Fibroblast of villous mesenchyme (primary cell): ENCODE measurements around the gene SGTA. TPM values are rescaled to one million over a fixed set of nuclear protein-coding genes. Genes with fewer than 3 reads are reported as not detected.

ENCODE experiments used
- DNase-seq: peaks from one replicate; pipeline ENCODE4 v3.0.0-alpha.2; 2010; ENCODE audit warnings: low read depth
- H3K4me3 ChIP-seq: 2 replicates; pipeline ENCODE4 v1.5.1; 2011; ENCODE audit warnings: low read depth, mild to moderate bottlenecking, low read length
- total RNA-seq: library from RNA; depleted of rRNA; stranded (reverse); fragments of >200 nt; gene quantifications from 2 replicates; pipeline ENCODE4 v1.2.3, GENCODE V29; 2012
- TF ChIP-seq, protein P1 (sequence below): IDR thresholded peaks from 2 replicates; pipeline ENCODE4 v1.5.1; 2012; ENCODE audit warnings: low read depth, mild to moderate bottlenecking, low read length; ENCODE audit not compliant: insufficient read depth

The SGTA gene
- total RNA-seq, 1 donor, result 44.5 TPM

DNA sequence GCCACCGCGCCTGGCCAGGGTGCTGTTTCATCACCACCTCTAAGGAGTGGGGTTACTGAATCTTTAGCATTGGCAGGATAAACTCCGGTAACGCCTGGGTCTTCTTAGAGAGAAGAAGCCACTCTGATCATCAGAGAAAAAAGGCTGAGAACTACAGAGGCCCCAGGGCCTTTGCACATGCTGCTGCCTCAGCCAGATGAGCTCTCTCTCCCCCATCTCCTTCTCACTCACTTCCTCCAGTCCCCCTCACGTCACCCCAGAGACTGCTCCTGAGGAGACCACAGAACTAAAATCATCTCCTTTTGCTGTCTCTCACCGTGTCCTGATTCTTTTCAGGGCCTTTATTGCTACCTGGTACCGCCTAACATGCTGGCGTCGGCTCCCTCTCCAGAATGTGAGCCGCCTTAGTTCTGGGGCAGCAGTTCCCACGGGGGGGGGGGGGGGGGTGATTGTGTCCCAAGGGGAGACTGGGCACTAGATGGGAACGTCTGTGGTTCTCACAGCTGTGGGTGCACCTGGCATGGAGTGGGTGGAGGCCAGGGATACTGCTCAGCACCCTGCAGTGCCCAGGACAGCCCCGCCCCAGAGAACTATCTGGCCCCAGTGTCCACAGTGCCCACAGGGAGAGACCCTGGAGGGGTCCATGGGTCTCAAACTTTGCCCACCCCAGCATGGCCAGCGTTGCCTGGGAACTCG is 56.8 kb downstream of the SGTA start:
- no peak for DNase-seq
- TF ChIP-seq, protein P1, sequence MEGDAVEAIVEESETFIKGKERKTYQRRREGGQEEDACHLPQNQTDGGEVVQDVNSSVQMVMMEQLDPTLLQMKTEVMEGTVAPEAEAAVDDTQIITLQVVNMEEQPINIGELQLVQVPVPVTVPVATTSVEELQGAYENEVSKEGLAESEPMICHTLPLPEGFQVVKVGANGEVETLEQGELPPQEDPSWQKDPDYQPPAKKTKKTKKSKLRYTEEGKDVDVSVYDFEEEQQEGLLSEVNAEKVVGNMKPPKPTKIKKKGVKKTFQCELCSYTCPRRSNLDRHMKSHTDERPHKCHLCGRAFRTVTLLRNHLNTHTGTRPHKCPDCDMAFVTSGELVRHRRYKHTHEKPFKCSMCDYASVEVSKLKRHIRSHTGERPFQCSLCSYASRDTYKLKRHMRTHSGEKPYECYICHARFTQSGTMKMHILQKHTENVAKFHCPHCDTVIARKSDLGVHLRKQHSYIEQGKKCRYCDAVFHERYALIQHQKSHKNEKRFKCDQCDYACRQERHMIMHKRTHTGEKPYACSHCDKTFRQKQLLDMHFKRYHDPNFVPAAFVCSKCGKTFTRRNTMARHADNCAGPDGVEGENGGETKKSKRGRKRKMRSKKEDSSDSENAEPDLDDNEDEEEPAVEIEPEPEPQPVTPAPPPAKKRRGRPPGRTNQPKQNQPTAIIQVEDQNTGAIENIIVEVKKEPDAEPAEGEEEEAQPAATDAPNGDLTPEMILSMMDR, result no peak
- no peak overlapping the region for H3K4me3 ChIP-seq

DNA sequence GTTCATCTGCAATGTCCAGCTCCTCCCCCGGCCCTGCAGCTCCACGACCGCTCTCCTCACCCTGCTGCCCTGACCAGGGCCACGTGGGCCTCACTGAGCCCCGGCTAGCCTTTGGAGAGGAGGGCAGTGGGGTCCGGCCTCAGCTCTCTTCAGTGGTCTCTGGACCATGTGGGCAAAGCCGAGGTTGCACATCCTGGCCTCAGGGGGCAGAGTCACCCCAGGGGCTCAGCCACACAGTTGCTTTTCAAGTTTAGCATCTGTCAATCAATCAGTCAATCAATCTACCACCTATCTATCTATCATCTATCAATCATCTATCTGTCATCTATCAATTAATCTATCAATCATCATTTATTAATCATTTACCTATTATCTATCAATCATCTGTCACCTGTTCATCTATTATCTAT is 58.9 kb downstream of the SGTA start:
- DNase-seq, result no peak
- TF ChIP-seq, protein P1, result no peak
- H3K4me3 ChIP-seq, result no peak overlapping the region

DNA sequence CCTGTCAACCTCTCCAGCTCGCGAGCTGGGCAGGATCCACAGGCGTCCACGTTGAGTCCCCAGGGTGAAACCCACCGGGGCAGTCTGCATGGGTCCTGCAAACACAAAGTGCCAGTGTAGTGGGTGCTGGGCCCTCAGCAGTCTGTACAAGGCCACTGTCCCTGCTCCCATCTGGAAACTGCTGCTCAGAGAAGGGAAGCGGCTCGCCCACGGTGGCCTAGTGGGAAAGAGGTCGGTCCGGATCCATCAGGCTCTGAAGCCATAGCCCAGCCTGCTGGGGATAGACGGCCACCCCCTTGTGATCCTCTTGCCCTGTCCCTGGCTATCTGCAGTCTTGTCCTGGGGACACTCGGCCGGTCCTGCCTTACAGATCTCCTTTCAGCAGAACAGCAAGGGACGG is 59.3 kb downstream of the SGTA start:
- H3K4me3 ChIP-seq, result no peak overlapping the region
- TF ChIP-seq, protein P1, result no peak
- DNase-seq, result no peak

DNA sequence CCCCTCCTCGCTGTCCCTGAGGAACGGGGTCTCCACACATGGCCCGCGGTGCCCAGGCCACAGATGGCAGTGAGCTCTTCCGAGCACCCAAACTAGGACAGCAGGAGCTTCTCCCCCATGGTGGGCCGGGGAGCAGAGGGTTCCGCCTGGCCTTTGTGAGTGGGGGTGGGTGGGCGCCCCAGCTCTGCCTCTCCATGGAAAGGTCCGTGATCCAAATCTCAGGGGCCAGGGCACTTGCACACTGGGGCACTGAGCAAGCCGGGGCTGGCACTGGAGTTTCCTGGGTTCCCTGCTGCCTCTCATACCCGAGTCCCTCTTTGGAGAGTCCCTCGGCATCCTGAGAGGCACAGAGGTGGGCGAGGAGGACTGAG is 59.7 kb downstream of the SGTA start:
- H3K4me3 ChIP-seq, result no peak overlapping the region
- TF ChIP-seq, protein P1, result no peak
- no peak for DNase-seq

DNA sequence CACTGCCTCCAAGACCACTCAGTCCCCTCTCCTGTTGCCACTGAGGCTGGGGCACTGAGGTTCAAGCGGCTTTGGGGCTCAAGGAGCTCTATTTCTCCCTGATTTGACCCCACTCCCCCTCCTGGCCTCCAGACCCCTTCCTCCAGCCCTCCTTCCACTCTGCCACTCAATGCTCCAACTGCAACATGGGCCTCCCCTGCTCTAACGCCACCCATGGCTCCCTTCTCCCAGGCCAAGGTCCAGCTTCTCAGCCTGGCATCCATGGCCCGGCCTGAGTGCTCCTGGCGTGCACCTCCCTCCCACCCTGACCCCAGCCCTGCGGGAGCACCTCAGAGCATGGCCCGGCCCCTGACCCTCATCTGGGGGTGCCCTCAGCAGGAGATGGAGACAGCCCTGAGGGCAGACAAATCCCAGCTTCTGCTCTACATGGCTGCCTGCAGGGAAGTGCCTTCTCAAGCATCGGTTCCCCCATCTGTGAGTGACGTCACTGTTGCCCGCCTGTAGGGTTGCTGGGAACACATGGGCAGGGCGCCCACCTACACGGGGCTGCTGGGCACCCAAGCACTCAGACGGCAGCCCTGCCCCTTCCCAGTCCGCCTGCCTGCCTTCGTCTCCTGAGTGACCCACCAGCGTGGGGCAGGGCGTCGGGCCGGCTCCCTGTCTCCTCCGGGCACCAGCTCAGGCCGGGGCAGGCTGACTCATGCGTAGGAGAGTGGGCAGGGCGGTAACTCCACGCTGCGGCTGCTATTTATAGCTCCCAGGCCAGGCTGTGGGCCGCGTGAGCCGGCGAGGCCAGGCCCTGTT is 60.3 kb downstream of the SGTA start:
- H3K4me3 ChIP-seq, result no peak overlapping the region
- TF ChIP-seq, protein P1, result no peak
- DNase-seq, result peak; percentile 82

DNA sequence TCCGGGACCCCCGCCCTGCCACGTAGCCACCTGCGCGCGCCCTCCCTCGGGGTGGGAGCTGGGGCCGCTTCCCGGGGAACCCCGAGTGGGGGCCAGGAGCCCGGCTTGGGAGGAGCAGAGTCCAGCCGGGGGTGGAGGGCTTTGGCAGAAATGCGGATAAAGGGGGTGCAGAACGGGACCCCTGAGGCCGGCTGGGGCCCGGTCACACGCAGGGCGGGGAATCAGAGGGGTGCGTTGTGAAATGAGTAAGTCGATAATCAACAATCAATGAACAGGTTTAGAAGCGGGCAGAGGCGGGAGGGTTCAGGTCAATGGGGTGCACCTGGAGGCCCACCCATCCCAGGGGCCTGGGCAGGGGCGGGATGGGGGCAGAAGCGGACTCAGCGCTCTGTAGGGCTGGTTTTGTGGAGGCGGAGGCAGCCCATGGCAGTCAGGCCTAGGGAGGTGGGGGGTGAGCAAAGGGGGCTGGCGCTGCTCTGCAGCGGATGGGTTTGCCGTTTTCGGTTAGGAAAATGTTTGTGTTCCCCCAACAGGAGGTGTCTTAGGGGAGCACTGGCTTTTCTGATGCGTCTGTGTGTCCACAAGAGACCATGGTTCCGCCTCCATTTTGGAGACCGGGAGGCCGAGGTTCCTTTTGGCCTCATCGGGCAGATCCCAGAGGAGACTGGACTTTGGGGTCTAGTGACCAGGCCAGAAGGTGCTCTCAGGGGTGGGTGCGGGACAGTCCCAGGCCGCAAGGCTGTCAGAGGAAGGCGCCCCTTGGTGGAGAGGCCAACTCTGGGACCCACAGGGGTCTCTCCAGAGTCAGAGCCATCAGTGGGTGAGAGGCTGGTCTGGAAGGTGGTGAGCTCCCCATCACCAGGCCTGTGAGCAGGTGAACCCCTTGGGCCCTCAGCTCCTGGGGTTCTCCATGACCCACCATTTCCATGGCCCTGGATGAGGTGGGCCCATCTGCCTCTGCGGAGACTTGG is 61.2 kb downstream of the SGTA start:
- no peak for DNase-seq
- H3K4me3 ChIP-seq, result peak overlapping the region; percentile 10

More for the DNA sequence above, 61.2 kb downstream of the SGTA start:
- TF ChIP-seq, protein P1, result no peak
